22Rv1 (cell line): ENCODE measurements around the gene CREB1.

Experiments
- ZFX ChIP-seq: fragments of 450-650 bp; IDR thresholded peaks from 2 replicates; pipeline ENCODE4 v1.6.1; 2017; ENCODE audit warnings: antibody characterized with exemption, borderline replicate concordance
- TF ChIP-seq, protein P1 (sequence below): fragments of 450-650 bp; IDR thresholded peaks from 2 replicates; pipeline ENCODE4 v1.5.1; 2017; ENCODE audit warnings: mild to moderate bottlenecking

DNA sequence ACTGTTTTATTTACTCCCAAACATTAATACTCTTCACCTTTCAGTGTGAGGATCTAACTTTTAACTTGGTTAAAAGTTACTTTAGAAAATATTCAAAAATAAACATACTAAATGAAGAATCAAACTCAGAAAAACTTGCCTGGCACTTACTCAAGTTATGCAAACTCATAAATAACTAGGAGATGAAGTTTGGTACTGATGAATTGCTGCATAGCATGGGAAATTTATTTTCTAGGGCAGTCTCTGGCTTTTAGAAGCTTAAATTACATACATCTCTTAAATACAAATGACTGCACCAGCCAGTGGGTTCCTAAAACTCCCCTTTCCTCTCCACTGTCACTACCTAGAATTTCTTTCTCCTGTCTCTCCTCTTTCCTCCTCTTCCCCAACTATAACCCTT, 46.7 kb upstream of the CREB1 start:
- TF ChIP-seq, protein P1, sequence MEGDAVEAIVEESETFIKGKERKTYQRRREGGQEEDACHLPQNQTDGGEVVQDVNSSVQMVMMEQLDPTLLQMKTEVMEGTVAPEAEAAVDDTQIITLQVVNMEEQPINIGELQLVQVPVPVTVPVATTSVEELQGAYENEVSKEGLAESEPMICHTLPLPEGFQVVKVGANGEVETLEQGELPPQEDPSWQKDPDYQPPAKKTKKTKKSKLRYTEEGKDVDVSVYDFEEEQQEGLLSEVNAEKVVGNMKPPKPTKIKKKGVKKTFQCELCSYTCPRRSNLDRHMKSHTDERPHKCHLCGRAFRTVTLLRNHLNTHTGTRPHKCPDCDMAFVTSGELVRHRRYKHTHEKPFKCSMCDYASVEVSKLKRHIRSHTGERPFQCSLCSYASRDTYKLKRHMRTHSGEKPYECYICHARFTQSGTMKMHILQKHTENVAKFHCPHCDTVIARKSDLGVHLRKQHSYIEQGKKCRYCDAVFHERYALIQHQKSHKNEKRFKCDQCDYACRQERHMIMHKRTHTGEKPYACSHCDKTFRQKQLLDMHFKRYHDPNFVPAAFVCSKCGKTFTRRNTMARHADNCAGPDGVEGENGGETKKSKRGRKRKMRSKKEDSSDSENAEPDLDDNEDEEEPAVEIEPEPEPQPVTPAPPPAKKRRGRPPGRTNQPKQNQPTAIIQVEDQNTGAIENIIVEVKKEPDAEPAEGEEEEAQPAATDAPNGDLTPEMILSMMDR = no peak
- no peak for TF ChIP-seq ZFX
